ENCODE data around the gene PCDH9. TPM values are rescaled to one million over a fixed set of nuclear protein-coding genes. Genes with fewer than 3 reads are reported as not detected.

PCDH9 gene
- total and polyA plus RNA-seq, 10 of the 15 experiments (the other 5 are each of a cell fraction or from before 2014, with no cell fraction given), result 0.02 to 2.3 (median 0.05) TPM; not detected in 1

GRCh38 chr13:67014399-67014798 is 215.7 kb downstream of the PCDH9 start:
- no peak overlapping the region for H2AFZ ChIP-seq (ENCODE audit: control insufficient read depth, low read depth, low read length)
- H3K36me3 ChIP-seq (ENCODE audit: control insufficient read depth in 2 of 2, insufficient read depth in 2 of 2, low read length in 1 of 2), result no peaks in the 10 kb centered on the region
- H3K27ac ChIP-seq (ENCODE audit: control insufficient read depth, insufficient read depth), result no peak overlapping the region
- ChIA-PET POLR2A (no interaction called here), RAD21 (ENCODE audit: unreplicated experiment) (no interaction called here), CTCF (no interaction called here), SMC1A (ENCODE audit: uncharacterized antibody, unreplicated experiment) (no interaction called here)
- ATAC-seq (no peak), FAIRE-seq (no peak), DNase-seq (ENCODE audit: low read depth, low spot score) (no peak)
- H3K79me2 ChIP-seq (ENCODE audit: control insufficient read depth, insufficient read depth, low read length), result no peaks in the 10 kb centered on the region
- no peaks in the 10 kb centered on the region for H3K4me1 ChIP-seq (ENCODE audit: control insufficient read depth, insufficient read depth, low read length)
- no TSS peak for BruUV-seq (replicated peaks)
- H3K27me3 ChIP-seq (replicated peaks in 1 of 2; ENCODE audit: control insufficient read depth in 2 of 2, insufficient read depth in 2 of 2, low read length in 1 of 2), result no peaks in the 10 kb centered on the region
- no peak overlapping the region for H3K9ac ChIP-seq (ENCODE audit: control insufficient read depth, insufficient read depth, low read length)
- no peaks in the 10 kb centered on the region for H4K20me1 ChIP-seq (ENCODE audit: control insufficient read depth, insufficient read depth)
- no peak overlapping the region for H3K4me2 ChIP-seq (ENCODE audit: control insufficient read depth, insufficient read depth)
- in situ Hi-C loops (cut with MboI), result no loop called here
- no peak overlapping the region for H3K4me3 ChIP-seq
- TF ChIP-seq RELB (IDR thresholded peaks at IDR 0.05; ENCODE audit: low read depth), result no peak
- no peak for TF ChIP-seq SMAD5 (IDR thresholded peaks at IDR 0.05; ENCODE audit: low read depth)
- no peak for TF ChIP-seq ELK1 (IDR thresholded peaks at IDR 0.05; ENCODE audit: low read depth, low read length)
- no peak for TF ChIP-seq IKZF2 (IDR thresholded peaks at IDR 0.05)
- TF ChIP-seq BMI1 (IDR thresholded peaks at IDR 0.05; ENCODE audit: borderline replicate concordance), result no peak
- no peak for TF ChIP-seq SKIL (IDR thresholded peaks at IDR 0.05; ENCODE audit: low read depth, poor library complexity, severe bottlenecking)
- TF ChIP-seq RB1 (IDR thresholded peaks at IDR 0.05; ENCODE audit: borderline replicate concordance), result no peak
- TF ChIP-seq PBX3 (IDR thresholded peaks at IDR 0.05; ENCODE audit: insufficient replicate concordance, low read depth, low read length), result no peak
- TF ChIP-seq ZNF207 (IDR thresholded peaks at IDR 0.05; ENCODE audit: borderline replicate concordance), result no peak
- no peak for TF ChIP-seq CREB1 (IDR thresholded peaks at IDR 0.05; ENCODE audit: low read depth)
- no peak for TF ChIP-seq ZNF24 (IDR thresholded peaks at IDR 0.05)
- no peak for TF ChIP-seq ATF2 (IDR thresholded peaks at IDR 0.05; ENCODE audit: low read length)
- TF ChIP-seq POLR2AphosphoS2 (IDR thresholded peaks at IDR 0.05; ENCODE audit: low read depth, low read length), result no peak
- no peaks in the 10 kb centered on the region for H3K9me3 ChIP-seq (replicated peaks; ENCODE audit: control insufficient read depth, insufficient read depth, low read length)
- WGBS (ENCODE audit: insufficient coverage, insufficient replicate concordance, low lambda C conversion rate, missing lambda C conversion rate), result 0% methylated on average over 1 of the region's 1 CpG
- intact Hi-C loops (cut with micrococcal nuclease; ENCODE audit: unreplicated experiment), result no loop called here
